Measurements from ENCODE around the gene PLXNA4.

PLXNA4 gene

GRCh38 chr7:132242192-132242812 is 334.0 kb downstream of the PLXNA4 start:
- DNase-seq (ENCODE audit: low spot score): no peak

- DNase-seq (ENCODE audit: low spot score): no peak
Measured at GRCh38 chr7:132240821-132241422, 335.3 kb downstream of the PLXNA4 start.

GRCh38 chr7:132240262-132240661 is 336.0 kb downstream of the PLXNA4 start:
- no peak for DNase-seq (ENCODE audit: low spot score)

- no peak for DNase-seq (ENCODE audit: low spot score)
Measured at GRCh38 chr7:132239422-132239994, 336.8 kb downstream of the PLXNA4 start.

- DNase-seq (ENCODE audit: low spot score): no peak
Measured at GRCh38 chr7:132234711-132235110, 341.6 kb downstream of the PLXNA4 start.

- DNase-seq (ENCODE audit: low spot score): no peak
Measured at GRCh38 chr7:132232406-132232805, 343.9 kb downstream of the PLXNA4 start.

- DNase-seq (ENCODE audit: low spot score): no peak
Measured at GRCh38 chr7:132230462-132230861, 345.8 kb downstream of the PLXNA4 start.

GRCh38 chr7:132228240-132228639 is 348.0 kb downstream of the PLXNA4 start:
- no peak for DNase-seq (ENCODE audit: low spot score)

GRCh38 chr7:132226957-132227290 is 349.3 kb downstream of the PLXNA4 start:
- DNase-seq (ENCODE audit: low spot score): no peak

GRCh38 chr7:132226046-132226956 is 350.0 kb downstream of the PLXNA4 start:
- no peak for DNase-seq (ENCODE audit: low spot score)

- no peak for DNase-seq (ENCODE audit: low spot score)
Measured at GRCh38 chr7:132225216-132226030, 350.8 kb downstream of the PLXNA4 start.

- DNase-seq (ENCODE audit: low spot score): no peak
Measured at GRCh38 chr7:132221356-132221755, 354.9 kb downstream of the PLXNA4 start.

- no peak for DNase-seq (ENCODE audit: low spot score)
Measured at GRCh38 chr7:132220060-132220459, 356.2 kb downstream of the PLXNA4 start.

GRCh38 chr7:132218876-132219275 is 357.4 kb downstream of the PLXNA4 start:
- DNase-seq (ENCODE audit: low spot score): no peak

GRCh38 chr7:132216847-132217525 is 359.3 kb downstream of the PLXNA4 start:
- DNase-seq (ENCODE audit: low spot score): no peak

- no peak for DNase-seq (ENCODE audit: low spot score)
Measured at GRCh38 chr7:132214452-132214851, 361.8 kb downstream of the PLXNA4 start.

GRCh38 chr7:132213583-132213982 is 362.7 kb downstream of the PLXNA4 start:
- no peak for DNase-seq (ENCODE audit: low spot score)

GRCh38 chr7:132211971-132212370 is 364.3 kb downstream of the PLXNA4 start:
- DNase-seq (ENCODE audit: low spot score): no peak

- DNase-seq (ENCODE audit: low spot score): no peak
Measured at GRCh38 chr7:132210821-132211220, 365.4 kb downstream of the PLXNA4 start.

GRCh38 chr7:132207782-132208181 is 368.5 kb downstream of the PLXNA4 start:
- DNase-seq (ENCODE audit: low spot score): no peak

GRCh38 chr7:132207211-132207610 is 369.1 kb downstream of the PLXNA4 start:
- no peak for DNase-seq (ENCODE audit: low spot score)

All from activated CD4-positive, alpha-beta T cell treated with anti-CD3 and anti-CD28 coated beads, Interleukin-2, Interleukin-4, amounts not matched to agents 100 ng/mL and 50 ng/mL, durations not matched to agents 16 hours and 8 hours (primary cell).